HepG2 (cell line): ENCODE data around the gene GUCA1A. TPM values are rescaled to one million over a fixed set of nuclear protein-coding genes. Genes with fewer than 3 reads are reported as not detected.

ENCODE experiments used
- ZMYM4 ChIP-seq: sonication (generic); formaldehyde crosslinking; IDR thresholded peaks from 2 replicates; pipeline ENCODE4 v1.8.1; 2023; ENCODE audit warnings: mild to moderate bottlenecking, missing genetic modification reagents
- ZNF253 ChIP-seq: sonication (generic); formaldehyde crosslinking; IDR thresholded peaks from 2 replicates; pipeline ENCODE4 v1.8.0; 2022; ENCODE audit warnings: mild to moderate bottlenecking, missing genetic modification reagents, borderline replicate concordance
- ZNF713 ChIP-seq: sonication (generic); formaldehyde crosslinking; IDR thresholded peaks from 2 replicates; pipeline ENCODE4 v1.4.0; 2020; ENCODE audit warnings: mild to moderate bottlenecking, missing genetic modification reagents
- ZNF777 ChIP-seq: sonication (generic); formaldehyde crosslinking; IDR thresholded peaks from 2 replicates; pipeline ENCODE4 v1.4.0; 2020; ENCODE audit warnings: missing genetic modification reagents
- polyA plus RNA-seq, 8 experiments: library from polyadenylated mRNA; depleted of rRNA in 3 of 8; stranded (reverse) in 7 of 8; unstranded in 1 of 8; fragments of >200 nt; fragmentation: Illumina TruSeq in 4 of 8; extraction: Trizol in 4 of 8; gene quantifications; 2 replicates each; pipeline versions ENCODE4 v1.2.1 to v1.2.3, GENCODE V29; 2011 to 2016; ENCODE audit warnings: low read depth in 4 of 8, missing spikeins in 1 of 8, mixed read lengths in 1 of 8; ENCODE audit not compliant: insufficient read depth in 1 of 8
- total RNA-seq, 5 experiments: library from RNA; depleted of rRNA; stranded (reverse); fragments of >200 nt; fragmentation: Illumina TruSeq; extraction: Trizol; gene quantifications; 2 replicates each; pipeline ENCODE4 v1.2.3, GENCODE V29; 2016; ENCODE audit warnings: low read depth in 1 of 5
- TF ChIP-seq, protein P1 (sequence below): sonication (generic); formaldehyde crosslinking; IDR thresholded peaks from 2 replicates; pipeline ENCODE4 v1.4.0; 2020; ENCODE audit warnings: mild to moderate bottlenecking, missing genetic modification reagents

GUCA1A gene
- total and polyA plus RNA-seq, 2 of the 13 experiments (the other 11 are each of a cell fraction or from before 2014, with no cell fraction given), result not detected

GRCh38 chr6:42225419-42225818 lies 52.3 kb downstream of the GUCA1A start (continued):
- TF ChIP-seq, protein P1, sequence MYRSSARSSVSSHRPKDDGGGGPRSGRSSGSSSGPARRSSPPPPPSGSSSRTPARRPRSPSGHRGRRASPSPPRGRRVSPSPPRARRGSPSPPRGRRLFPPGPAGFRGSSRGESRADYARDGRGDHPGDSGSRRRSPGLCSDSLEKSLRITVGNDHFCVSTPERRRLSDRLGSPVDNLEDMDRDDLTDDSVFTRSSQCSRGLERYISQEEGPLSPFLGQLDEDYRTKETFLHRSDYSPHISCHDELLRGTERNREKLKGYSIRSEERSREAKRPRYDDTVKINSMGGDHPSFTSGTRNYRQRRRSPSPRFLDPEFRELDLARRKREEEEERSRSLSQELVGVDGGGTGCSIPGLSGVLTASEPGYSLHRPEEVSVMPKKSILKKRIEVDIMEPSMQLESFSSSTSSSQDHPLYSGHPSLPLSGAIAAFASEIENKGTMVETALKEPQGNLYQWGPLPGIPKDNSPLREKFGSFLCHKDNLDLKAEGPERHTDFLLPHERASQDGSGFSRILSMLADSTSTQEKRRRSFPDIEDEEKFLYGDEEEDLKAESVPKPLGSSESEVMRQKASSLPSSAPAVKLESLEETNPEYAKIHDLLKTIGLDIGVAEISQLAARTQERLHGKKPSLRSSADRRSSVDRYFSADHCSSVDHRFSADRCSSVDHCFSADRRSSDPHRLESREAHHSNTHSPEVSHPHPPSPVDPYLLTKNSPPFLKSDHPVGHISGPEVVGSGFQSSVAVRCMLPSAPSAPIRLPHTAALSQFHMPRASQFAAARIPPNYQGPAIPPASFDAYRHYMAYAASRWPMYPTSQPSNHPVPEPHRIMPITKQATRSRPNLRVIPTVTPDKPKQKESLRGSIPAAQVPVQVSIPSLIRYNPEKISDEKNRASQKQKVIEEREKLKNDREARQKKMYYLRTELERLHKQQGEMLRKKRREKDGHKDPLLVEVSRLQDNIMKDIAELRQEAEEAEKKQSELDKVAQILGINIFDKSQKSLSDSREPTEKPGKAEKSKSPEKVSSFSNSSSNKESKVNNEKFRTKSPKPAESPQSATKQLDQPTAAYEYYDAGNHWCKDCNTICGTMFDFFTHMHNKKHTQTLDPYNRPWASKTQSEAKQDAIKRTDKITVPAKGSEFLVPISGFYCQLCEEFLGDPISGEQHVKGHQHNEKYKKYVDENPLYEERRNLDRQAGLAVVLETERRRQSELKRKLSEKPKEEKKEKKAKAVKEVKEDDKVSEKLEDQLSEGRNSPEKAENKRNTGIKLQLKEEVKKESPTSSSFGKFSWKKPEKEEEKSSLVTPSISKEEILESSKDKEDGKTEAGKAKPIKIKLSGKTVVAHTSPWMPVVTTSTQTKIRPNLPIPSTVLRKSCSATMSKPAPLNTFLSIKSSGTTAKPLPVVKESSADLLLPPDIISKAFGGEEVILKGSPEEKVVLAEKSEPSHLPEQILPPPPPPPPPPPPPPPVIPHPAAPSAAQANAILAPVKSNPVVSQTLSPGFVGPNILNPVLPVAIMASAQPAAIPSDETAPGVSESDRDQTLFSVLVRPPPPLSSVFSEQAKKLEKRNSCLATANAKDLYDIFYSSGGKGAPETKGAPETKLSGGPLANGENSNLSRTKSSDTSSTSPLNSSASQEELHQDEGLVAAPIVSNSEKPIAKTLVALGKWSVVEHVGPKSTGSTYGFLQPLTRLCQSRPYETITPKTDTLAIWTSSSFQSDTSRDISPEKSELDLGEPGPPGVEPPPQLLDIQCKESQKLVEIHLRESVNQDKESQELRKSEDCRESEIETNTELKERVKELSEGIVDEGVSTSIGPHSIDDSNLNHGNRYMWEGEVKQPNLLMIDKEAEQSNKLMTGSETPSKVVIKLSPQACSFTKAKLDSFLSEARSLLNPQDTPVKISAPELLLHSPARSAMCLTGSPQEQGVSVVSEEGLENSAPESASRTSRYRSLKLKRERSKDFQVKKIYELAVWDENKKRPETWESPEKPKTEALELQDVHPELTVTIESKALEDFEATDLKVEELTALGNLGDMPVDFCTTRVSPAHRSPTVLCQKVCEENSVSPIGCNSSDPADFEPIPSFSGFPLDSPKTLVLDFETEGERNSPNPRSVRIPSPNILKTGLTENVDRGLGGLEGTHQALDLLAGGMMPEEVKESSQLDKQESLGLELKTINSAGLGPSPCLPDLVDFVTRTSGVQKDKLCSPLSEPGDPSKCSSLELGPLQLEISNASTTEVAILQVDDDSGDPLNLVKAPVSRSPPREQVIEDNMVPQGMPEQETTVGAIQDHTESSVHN, result no peak
- TF ChIP-seq ZMYM4 (no peak), ZNF777 (CRISPR knock-in tag) (no peak), ZNF713 (CRISPR knock-in tag) (no peak), ZNF253 (CRISPR knock-in tag) (no peak)
